HG03159 (cell line): Measurements from ENCODE around the gene MTERF2.
"Not testable (repeated sequence)": the region's sequence is repeated elsewhere in the genome, so short reads cannot be mapped to it uniquely, and the experiment has no call there.

Experiments
- ATAC-seq: cut with Tn5 transposase; IDR thresholded peaks from one replicate; pipeline ENCODE4 v1.9.1; 2021; ENCODE audit warnings: mild to moderate bottlenecking, moderate library complexity; ENCODE audit not compliant: unreplicated experiment

MTERF2 gene, protein sequence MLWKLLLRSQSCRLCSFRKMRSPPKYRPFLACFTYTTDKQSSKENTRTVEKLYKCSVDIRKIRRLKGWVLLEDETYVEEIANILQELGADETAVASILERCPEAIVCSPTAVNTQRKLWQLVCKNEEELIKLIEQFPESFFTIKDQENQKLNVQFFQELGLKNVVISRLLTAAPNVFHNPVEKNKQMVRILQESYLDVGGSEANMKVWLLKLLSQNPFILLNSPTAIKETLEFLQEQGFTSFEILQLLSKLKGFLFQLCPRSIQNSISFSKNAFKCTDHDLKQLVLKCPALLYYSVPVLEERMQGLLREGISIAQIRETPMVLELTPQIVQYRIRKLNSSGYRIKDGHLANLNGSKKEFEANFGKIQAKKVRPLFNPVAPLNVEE

DNA sequence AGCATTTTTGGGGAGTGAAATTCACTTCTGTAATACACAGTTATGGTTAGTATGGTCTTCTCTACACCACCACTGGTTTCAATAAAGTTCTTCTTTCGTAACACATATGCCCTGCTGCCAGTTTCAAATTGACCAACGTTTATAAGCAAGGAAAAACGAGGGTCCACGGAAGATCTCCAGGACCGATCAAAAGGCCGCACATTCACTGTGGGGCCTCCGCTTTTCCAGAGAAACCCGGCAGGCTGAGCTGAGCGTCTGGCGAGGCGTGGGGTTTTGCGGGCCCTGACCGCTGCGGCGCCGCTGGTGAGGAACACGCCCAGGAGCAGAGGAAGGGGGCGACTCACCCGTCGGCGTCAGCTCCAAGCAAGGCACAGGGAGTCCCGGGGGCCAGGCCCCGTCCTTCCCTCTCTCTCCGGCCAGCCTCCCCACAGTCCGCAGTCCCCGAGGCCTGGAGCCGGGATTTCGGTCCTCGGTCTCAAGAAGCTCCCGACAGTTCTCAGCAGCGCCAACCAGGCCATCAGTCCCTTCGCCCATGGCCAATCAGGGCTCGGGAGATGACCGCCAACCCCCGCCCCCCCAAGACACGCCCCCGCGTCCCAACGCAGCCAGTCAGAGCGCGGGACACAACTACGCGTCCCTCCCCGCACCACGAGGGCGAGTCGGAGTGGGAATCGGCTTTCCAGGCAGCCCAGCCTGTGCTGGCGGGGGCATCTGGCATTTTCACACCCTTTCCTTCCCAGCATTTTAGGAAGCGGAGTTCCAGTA lies at the start of gene MTERF2:
Gene MTERF2 (minus strand): TSS at position 522 of the 765 bp plus-strand sequence. CDS start 8,432 bp downstream, outside the sequence.
- ATAC-seq = peak; percentile 96

DNA sequence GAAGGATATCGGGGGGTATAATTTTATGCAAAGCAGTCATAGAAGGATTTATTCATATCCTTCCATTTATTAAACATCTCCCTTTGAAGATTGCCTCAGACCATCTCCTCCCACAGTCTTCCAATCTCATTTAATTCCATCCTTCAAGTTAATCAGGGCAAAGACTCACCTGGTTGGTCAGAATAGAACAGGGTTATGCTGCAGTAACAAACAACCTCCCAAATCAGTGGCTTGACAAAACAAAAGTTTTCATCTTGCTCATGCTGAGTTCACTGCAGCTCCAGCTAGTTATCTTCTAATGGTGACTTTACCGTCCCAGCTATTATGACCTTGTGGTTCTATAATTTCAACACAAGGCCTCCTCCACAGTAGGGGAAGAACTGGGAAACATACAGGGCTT lies 48.8 kb upstream of the MTERF2 start:
- no peak for ATAC-seq

DNA sequence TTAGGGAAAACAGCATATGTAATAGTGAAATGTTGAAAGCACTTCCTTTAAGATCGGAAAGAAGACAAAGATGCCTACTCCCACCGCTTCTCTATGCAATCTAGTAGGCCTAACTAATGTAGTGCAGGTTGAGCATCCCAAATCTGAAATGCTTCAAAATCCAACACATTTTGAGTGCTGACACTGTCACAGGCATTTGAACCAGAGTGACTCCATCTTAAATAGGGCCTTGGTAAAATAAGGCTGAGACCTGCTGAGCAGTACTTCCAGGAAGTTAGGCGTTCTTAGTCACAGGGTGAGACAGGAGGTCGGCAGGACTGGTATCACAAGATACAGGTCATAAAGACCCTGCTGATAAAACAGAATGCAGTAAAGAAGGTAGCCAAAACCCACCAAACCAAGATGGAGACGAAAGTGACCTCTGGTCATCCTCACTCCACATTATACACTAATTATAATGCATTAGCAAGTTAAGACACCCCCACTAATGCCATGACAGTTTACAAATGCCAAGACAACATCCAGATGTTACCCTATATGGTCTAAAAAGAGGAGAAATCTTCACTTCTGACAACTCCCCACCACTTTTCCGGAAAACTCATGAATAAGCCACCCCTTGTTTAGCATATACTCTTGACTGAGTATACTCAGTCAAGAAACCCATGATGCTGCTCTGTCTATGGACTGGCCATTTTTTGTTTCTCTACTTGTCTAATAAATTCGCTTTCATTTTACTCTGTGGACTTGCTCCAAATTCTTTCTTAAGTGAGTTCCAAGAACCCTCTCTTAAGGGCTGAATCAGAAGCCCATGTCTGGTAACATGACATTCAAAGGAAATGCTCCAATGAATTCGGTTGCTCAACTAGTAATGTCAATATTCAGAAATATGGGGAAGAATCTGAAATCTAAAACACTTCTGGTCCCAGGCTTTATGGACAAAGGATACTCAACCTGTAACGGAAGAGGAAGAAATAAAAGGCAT lies 47.1 kb upstream of the MTERF2 start:
- ATAC-seq = no peak

DNA sequence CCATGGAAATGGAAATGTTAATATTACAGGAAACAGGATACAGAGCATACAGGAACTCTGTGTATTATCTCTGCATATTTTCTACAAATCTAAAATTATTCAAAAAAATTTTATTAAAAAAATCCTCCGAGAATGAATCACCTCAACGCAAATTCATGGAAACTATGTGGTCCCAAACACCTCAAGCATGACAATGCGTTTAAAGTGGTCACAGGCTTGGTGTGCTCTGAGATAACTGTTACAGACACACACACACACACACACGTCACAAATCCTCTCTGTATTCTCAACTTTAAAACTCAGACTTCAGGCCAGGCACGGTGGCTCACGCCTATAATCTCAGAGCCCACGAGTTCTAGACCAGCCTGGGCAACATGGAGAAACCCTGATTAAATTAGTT lies 45.3 kb upstream of the MTERF2 start:
- no peak for ATAC-seq

DNA sequence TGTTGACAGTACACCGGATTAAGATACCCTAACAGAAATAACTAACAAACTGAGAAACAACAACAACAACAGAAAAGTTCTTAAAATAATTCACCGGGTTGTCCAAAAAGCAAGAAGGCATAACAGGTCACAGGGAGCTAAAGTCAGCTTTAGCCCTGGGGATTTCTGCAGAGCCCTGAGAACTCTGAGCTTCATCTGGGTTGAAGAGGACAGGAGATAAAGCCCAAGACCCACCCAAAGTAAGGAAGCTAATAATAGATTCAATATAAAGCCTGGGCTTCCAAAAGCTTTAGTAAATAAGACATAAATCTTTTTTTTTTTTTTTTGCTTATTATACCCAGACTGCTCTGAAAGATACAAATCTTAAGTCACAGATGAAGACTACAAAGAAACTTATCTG lies 44.1 kb upstream of the MTERF2 start:
- ATAC-seq = no peak

DNA sequence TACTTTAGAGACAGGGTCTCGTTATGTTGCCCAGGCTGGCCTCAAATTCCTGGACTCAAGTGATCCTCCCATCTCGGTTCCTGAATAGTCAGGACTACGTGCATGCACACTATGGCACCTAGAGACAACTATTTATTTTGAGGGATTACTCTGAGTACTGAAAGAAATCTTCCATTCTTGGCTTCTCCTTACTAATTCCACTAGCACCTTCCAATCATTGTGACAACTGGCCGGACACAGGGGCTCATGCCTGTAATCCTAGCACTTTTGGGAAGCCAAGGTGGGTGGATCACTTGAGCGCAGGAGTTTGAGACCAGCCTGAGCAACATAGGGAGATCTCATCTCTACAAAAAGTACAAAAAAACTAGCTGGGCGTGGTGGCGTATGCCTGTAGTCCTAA lies 42.1 kb upstream of the MTERF2 start:
- no peak for ATAC-seq

DNA sequence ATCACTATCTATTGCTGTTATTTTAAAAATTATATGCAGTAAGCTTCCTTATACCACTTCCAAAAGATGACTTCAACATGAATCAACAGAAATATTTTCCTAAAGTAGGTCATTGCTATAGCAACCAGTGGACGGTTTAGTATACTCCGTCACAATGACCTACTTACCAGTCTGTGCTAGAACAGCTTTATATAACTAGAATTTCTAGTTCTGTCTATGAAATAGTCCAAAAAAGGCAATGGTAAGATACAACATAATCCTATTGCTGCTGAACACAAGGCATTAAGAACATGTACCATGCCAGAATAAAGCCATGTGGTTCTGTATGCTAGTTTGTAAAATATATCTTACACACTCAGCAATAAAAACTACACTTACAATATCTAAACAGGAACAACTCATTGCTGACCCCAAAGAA lies 40.7 kb upstream of the MTERF2 start:
- no peak for ATAC-seq

DNA sequence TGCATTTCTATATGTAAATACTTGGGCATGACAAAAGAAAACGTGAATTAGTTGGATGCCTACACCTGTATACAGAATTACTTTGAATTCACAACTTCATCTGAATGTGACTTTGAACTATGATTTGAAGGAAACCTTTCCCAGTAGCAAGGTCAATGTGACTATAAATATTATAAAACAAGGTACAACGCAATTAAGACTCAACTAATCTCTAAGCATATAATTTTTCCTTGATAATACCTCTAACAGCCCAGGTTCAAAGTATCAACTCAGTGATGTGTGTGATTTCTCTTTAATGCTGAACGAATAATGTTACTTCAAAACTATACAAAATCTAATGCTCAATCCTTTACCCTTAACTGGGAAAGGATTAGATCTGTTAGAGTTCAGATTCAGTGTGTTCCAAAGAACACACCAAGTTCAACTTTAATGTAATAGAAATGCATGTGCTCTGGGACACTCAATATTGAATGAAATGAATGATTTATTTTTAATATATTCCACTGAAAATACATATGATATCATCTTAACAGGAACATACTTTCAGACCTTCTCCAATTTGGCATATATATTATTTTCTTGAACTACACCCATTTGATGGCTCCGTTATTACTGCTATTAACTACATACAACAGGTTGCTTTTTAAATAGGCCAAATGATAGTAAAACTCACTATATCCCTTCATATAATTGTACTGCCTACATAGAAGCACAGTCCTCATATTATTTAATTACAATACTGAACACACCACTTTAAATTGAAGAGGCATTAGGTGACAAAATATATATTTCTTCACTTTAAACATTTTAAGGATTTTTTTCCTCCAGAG lies 40.1 kb upstream of the MTERF2 start:
- ATAC-seq = no peak

DNA sequence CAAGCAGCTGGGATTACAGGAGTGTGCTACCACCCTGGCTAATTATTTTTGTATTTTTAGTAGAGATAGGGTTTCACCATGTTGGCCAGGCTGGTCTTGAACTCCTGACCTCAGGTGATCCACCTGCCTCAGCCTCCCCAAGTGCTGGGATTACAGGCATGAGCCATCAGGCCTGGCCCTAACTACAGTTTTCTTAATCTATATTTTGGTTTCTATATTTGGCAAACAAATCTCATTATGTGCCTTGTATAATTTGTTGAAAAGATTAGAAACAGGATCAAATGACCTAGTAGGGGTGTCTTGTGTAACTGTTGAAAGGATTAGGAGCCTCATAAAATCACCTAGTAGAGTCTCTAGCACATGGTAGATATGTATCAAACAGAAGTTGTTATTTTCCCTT lies 39.4 kb upstream of the MTERF2 start:
- not testable (repeated sequence) for ATAC-seq

DNA sequence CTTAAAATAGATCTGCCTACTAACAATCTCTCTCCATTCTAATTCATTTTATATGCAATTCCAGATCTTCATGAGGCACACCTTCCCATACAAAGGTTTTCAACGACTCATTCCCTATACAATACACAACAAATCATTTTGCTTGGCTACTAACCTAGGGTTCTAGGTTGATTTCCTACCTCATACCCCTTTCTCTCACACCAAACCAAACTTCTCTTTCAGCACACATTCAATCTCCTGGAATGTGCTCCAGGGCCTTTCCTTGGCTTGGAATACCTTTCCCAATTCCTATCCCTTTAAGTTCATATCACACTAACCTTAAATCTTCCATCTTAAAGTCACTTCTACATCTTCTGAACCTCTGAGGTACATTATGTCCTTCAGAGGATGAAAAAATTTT lies 38.7 kb upstream of the MTERF2 start:
- no peak for ATAC-seq

DNA sequence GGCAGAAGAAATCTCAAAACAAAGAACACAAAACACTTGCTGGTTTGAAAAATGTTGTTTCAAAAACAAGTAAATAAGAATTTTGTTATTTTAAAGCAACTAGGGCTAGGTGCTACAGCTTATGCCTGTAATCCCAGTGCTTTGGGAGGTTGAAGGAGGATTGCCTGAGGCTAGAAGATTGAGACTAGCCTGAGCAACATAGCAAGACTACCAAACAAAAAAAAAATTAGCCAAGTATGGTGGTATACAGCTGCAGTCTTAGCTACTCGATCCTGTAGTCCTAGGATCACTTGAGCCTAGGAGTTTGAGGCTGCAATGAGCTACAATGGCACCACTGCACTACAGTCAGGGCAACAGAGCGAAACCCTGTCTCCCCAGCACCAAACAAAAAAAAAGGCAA lies 32.6 kb upstream of the MTERF2 start:
- ATAC-seq = no peak

DNA sequence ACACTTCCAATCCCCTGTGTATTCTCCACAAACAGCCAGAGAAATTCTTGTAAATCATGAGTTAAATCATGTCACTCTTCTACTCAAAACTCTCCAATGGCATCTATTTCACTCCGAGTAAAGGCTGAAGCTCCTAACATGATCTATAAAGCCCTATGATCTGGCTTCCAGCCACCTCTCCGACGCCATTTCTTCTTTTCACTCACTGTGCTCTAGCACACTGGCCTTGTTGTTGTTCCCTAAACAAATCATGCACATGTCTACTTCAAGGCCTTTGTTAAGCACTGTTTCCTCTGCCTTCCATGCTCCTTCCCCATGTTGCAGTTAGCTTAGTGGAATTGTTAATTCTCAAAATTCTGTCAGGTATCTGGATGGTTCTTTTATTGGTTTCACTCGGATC lies 30.1 kb upstream of the MTERF2 start:
- ATAC-seq = no peak

DNA sequence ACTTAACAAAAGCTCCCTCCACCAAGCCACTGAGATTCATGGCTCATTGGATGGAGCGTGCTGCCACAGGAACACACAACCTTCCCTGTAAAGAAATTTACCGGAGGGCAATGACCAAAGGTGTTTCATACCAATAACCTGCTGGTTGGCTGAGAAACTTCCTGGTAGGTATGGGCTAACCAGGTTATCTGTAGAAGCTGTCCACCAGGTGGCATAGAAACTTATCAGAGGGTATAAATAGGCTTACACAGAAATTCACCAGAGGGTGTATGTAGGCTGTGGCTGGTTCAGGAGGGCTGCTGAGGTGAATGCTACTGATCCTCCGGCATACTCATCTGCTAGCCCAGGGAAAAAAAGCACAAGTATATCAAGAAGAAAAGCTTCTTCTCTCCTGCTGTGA lies 27.1 kb upstream of the MTERF2 start:
- no peak for ATAC-seq

DNA sequence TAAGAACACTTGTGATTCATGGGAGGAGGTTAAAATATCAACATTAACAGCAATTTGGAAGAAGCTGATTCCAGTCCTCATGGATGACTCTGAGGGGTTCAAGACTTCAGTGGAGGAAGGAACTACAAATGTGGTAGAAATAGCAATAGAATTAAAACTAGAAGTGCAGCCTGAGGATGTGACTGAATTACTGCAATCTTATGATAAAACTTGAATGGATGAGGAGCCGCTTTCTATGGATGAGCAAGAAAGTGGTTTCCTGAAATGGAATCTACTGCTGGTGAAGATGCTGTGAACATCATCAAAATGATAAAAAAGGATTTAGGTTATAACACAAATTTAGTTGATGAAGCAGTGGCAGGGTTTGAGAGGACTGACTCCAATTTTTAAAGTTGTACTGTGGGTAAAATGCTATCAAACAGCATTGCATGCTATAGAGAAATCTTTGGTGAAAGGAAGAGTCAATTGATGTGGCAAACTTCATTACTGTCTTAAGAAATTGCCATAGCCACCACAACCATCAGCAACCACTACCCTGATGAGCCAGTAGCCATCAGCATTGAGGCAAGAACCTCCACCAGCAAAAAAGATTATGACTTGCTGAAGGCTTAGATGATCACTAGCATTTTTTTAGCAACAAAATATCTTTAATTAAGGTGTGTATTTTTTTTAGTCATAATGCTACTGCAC lies 25.9 kb upstream of the MTERF2 start:
- no peak for ATAC-seq

DNA sequence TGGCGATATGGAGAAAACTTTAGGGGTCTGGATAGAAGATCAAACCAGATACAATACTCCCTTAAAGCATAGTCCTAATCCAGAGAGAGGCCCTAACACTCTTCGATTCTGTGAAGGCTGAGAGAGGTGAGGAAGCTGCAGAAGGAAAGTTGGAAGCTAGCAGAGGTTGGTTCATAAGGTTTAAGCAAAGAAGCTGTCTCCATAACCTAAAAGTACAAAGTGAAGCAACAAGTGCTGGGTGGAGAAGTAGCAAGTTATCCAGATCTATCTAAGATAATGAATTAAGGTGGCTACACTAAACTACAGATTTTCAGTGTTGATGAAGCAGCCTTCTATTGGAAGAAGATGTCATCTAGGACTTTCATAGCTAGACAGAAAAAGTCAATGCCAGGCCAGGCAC lies 24.6 kb upstream of the MTERF2 start:
- no peak for ATAC-seq

DNA sequence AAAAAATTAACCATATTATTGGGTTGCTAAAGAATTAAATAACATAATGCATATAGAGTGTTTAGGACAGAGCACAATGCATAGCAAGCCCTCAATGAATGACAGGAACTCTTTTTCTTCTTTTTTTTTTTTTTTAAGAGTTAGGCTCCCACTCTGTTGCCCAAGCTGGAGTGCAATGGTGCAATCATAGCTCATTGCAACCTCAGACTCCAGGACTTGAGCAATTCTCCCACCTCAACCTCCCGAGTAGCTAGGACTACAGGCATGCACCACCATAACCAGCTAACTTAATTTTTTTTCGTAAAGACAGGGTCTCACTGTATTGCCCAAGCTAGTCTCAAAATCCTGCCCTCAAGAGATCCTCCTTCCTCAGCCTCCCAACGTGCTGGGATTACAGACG lies 20.5 kb upstream of the MTERF2 start:
- ATAC-seq = no peak

DNA sequence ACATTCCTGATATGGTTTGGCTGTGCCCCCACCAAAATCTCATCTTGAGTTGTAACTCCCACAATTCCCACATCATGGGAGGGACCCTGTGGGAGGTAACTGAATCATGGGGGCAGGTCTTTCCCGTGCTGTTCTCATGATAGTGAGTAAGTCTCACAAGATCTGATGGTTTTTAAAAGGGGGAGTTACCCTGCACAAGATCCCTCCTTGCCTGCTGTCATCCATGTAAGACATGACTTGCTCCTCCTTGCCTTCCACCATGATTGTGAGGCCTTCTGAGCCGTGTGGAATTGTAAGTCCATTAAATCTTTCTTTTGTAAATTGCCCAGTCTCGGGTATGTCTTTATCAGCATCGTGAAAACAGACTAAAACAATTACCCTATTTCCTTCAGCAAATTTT lies 15.7 kb upstream of the MTERF2 start:
- not testable (repeated sequence) for ATAC-seq

DNA sequence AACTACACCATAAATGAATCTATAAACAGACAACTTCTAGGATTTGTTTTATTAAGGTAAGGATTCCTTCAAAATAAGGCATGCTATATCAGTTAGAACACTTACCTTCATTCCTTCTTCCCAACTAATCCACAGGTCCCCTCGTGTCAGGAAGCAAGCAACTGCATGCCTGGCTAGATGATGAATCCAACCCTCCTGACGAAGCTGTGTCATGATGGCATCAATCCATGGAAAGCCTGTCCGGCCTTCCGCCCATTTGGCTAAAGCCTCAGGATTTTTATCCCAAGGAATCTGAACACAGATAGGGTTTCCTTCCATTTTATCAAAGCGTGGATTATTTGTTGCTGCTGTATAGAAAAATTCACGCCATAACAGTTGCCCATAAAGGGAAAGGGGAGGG lies 12.5 kb upstream of the MTERF2 start:
- no peak for ATAC-seq

DNA sequence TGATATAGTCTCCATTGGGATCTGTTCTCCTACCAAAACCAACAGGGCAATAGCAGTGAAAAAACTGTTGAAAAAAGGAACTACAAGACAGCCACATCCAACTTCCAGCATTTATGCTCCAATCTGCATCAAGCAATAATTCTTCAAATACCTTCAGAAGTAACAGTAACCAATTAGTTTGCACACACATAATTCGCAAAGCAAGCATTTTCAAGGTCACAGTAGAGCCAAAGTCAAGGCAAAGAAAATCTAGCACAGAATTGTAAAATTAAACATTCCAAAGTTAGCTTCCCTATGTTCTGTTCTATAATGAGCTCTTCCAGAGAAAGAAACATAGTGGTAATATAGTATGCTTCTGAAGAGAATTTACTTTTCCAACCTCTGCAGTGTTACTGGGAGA lies 11.0 kb upstream of the MTERF2 start:
- ATAC-seq = no peak

DNA sequence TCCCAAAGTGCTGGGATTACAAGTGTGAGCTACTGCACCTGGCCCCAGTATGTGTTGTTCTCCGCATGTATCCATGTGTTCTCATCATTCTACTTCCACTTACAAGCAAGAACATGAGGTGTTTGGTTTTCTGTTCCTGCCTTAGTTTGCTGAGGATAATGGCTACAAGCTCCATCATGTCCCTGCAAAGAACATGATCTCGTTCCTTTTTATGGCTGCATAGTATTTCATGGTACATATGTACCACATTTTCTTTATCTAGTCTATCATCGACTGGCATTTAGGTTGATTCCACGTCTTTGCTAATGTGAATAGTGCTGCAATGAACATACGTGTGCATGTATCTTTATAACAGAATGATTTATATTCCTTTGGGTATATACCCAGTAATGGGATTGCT lies 9.2 kb upstream of the MTERF2 start:
- ATAC-seq = not testable (repeated sequence)
